Activated CD8-positive, alpha-beta memory T cell treated with anti-CD3 and anti-CD28 coated beads, Interleukin-2, amount 50 U/mL, for 1 hour (primary cell): ENCODE data around the gene TCF7L2.

Experiments
- DNase-seq: peaks from one replicate; pipeline ENCODE4 v3.0.0-alpha.2; 2020; ENCODE audit errors: extremely low read depth

TCF7L2 gene

DNA sequence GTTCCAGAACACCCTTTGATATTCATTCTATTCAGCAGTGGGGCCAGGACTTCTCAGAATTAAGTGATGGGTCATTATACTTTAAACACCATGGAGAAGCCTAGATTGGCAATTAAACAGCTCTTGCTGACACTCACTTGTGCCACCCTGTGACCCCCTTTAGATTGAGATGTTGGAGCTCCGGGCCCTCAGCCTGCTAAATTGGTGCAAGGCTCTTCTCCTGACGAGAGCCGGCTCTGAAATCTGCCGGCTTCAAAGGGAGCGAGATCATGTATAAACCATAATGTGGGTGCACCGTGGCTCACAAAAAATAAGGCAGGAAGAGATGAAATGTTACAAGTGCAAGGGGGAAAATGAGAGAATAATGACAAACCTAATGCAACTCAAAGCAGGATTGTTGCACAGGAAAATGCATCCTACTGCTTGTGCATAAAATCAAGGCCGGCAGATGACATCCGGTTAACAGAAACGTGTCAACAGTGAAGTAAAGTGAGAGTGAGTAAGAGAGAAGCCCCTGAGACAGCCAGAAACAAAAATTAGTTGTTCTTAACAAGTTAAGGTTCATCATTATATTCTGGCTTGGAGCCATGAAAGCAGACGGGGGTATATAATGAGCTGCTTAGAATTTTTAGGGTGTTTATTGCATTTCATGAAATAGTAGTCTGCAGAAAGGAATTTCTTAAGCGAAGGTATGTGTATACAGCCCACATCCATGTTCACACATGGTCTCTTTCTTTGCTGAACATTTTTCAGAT lies 198.2 kb downstream of the TCF7L2 start:
- DNase-seq: no peak

DNA sequence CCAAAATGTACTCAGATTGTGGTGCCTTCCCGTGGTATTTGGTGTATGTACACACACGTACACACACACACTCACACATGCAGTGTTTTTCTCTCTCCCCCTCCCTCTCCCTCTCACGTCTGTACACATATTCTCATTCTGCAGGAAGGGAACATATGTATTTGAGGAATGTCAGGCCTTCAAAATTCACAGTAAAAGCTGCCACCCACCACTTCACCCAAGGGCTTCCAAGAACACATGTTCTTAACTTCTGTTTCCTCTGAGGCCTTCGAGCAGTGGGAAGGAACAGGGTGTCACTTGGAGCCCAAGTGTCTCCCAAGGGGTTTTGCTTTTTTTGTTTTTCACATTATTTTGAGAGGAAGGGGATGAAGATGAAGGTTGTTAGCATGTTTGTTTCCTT lies 198.9 kb downstream of the TCF7L2 start:
- DNase-seq: no peak

DNA sequence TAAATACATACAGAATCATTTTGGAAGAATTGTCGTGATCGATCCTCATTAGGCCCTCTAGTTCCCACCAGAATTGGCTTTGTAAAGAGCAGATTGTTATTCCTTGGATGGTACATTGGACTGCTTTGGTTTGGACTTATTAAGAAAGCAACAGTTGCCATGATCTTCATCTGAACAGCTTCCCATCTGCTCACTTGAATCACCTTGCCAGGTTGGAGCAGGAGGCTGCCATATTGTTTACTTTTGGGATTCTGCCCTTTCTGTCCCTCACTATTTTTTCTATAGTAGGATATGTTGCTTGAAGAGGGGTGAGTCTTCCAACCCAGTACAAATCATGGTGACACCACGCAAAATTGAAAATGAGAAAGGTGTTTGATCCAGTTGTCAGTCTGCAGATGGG lies 199.6 kb downstream of the TCF7L2 start:
- DNase-seq: no peak

DNA sequence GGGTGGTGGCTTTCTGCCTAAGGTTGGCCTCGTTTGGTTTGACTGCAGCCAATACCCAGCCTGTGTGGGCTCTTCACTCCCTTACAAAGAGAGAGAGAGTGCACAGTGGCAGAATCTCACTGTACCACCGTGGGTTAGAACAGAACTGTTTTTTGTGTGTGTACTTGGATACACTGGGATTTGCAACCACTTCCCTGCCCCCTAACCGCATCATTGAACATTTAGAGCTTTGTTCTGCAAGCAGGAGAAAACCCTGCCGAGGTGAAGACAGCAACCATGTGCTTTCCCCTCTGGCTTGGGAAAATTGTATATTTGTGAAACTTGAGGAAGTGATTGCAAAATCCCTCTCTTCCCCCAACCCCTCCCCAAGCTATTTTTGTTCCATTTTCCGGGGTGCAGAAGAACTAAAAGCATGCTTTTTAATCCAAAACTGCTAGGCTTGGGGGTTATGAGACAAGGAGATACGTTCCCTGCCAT lies 201.2 kb downstream of the TCF7L2 start:
- no peak for DNase-seq

DNA sequence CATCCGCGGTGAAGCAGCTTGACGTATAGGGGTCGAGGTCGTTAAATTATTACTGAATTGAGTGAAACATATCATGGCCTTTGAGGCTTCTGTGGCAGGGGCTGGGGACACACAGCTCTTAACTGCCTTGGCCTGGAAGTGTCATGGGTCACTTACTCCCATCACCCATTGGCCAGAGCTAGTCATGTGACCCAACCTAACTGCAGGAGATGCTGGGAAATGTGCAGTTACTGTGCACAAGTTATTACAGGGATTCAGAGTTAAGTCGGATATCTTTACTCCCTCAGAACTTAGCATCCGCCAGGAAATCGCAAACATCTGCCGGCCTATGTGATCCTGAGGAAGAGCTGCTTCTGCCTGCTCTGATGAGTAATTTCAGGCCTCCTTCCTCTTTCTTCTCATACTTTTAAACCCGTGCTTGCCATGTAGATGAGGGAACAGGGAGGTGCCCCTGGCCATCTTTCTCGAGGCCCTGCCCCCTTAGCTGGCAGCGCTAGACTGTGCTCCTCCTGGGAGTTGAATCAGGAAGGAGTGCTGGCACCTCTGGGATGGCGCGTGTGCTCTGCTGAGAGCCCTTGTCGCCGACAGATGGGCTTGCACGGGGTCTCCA lies 203.6 kb downstream of the TCF7L2 start:
- DNase-seq: no peak

DNA sequence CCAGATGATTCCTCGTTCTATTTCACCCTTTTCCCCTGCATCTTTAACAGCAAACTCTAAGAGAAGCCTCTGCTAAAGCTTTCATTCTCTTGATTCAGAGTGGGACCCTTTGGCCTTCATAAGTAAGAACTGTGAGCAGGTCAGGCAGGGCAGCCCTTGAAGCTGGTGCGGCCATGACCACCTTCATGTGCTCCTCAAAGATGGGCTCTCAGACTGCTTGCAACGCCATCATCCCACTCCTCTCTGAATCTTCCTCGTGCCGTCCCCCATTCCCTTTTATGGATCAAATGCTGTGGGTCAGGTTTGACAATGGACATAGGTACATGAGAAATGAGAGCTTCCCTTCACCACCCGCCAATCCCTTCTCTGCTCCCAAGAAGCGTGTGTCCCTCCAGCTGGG lies 207.4 kb downstream of the TCF7L2 start:
- no peak for DNase-seq

DNA sequence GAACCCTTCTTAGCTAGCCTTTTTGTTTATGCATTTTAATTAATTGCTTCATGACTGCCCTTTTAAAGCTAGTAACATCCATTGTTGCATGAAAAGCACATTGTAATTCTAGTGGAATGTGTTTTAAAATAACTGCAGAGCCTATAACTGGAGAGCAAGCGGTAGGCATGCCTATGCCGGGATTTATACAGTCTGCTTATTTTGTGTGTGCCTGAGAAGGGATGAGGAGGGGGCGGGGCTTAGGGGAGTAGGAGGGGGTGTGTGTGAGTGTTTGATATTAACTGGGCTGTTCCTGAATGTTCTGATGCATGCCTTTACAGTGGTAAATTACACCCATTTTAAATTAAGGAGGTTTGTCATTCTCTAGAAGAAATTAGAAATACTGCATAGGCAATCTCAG lies 208.1 kb downstream of the TCF7L2 start:
- DNase-seq: no peak

DNA sequence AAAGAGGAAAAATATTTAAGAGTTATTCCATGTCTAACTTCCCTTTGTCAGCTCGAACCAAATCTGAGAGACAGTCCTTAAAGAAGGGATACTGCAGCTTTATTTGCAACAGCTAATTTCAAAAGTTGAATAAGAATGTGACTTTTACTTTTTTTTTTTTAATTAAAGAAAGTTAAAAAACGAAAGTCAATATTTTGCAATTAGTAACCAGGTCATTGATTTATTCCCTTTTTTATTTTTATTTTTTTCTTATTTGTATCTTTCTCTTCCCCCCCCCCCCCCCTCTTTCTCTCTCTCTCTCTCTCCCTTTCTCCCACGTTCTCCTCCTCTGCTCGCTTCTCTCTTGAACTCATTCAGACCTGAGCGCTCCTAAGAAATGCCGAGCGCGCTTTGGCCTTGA lies 209.5 kb downstream of the TCF7L2 start:
- no peak for DNase-seq

DNA sequence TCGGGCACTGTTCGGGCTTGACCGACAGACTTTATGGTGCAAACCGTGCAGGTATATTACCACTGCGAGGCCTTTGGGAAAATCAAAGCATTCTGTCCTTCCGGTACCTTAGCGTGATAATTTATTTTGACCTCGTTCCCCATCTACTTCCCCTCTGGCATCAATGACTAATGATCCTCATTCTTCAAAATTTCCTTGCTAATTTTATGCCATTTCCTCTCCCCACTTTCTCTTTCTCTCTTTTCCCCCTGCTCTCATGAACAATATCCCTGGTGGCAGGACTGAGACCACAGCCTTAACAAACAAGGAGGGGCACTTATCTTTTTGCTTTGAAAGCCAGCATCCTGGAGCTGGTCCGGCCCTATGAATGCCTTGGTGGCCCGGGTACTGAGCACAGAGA lies 210.6 kb downstream of the TCF7L2 start:
- DNase-seq: no peak

DNA sequence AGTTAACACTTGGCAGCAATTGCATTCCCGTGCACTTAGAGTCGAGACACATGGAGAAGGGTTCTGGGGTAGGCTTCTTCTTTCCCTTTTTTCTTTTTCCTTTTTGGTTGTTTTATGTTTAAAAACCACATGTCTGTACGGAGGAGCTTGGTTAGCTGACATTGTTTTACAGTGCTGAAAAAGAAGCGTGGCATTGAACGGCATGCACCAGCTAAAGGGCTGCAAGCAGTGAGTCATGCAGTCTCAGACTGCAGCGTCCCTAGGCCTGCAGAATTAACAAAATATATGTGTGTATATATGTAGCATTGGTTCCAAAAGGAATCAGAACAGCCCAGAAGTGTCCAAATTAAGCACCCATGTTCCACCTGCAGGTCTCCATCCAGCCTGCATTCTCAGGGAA lies 211.0 kb downstream of the TCF7L2 start:
- no peak for DNase-seq

DNA sequence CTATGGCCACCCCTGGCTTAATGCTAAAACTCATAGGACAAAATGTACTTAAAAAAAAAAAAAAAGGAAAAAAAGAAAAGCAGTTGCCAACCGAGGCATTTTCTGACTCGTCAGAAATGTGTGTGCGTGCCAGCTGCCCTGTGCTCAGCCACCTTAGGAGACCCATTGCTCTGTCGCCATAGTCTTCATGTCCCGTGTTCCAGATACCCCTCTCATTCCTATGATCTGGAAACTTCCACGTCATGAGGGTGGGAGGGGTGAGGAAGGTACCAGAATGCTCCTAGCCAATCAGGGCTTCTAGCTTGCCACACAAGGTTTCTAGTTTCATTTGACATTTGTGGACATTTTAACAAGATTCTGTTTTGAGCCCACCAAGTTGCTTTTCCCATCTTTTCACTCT lies 212.9 kb downstream of the TCF7L2 start:
- no peak for DNase-seq

DNA sequence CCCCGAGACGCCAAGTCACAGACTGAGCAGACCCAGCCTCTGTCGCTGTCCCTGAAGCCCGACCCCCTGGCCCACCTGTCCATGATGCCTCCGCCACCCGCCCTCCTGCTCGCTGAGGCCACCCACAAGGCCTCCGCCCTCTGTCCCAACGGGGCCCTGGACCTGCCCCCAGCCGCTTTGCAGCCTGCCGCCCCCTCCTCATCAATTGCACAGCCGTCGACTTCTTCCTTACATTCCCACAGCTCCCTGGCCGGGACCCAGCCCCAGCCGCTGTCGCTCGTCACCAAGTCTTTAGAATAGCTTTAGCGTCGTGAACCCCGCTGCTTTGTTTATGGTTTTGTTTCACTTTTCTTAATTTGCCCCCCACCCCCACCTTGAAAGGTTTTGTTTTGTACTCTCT lies 215.6 kb downstream of the TCF7L2 start:
- no peak for DNase-seq

DNA sequence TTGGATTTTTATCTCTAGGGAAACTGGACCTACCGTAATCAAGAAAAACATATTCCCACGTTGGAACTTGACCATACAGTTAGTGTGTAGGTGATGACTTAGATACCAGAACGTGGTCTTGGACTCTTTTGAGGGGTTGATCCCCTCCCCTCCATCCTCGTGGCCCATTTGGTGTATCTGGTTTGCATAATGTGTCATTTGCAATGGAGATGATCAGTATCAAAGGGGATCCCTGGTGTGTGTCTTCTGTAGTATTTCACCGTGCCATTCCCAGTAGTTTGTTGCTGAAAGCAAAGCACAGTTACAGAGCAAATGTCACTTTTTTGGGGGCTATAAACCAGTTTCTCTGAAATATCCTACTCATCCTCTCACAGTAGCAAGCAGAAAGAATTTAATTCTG lies 217.7 kb downstream of the TCF7L2 start:
- no peak for DNase-seq

DNA sequence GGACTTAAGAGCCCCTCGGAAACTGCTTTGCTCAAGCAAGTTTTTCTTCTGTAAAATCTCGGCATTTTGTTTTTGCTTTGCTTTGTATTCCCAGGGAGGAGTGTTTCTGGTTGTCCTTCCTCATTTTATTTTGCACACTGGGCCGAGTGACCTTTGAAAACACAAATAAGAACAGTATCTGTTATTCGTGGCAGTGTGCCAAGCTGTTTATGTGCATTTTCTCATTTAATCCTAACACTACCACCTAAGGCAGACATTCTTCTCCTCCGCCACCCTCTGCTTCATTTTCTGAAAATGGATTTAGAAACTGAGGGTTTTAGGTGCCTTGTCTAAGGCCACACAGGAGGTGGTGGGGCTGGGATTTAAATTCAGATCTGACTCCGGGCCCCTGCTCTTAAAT lies 218.5 kb downstream of the TCF7L2 start:
- DNase-seq: no peak

DNA sequence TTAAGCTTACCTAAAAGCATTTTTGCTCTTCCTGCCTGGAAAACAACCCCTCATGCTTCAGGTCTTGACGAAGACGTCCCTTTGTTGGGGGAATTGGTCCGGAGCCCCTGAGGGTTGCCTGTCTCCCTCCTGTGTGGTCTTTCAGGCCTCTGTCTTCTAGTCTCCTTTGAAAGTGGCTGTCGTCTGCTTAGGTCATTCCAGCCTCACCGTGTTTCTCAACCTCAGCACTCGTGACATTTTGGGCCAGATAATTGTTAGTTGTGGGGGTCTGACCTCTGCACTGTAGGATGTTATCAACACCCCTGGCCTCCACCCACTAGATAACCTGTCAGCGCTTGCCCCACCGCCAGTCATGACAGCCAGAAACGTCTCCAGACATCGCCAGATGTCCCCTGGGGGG lies 219.1 kb downstream of the TCF7L2 start:
- DNase-seq: no peak

DNA sequence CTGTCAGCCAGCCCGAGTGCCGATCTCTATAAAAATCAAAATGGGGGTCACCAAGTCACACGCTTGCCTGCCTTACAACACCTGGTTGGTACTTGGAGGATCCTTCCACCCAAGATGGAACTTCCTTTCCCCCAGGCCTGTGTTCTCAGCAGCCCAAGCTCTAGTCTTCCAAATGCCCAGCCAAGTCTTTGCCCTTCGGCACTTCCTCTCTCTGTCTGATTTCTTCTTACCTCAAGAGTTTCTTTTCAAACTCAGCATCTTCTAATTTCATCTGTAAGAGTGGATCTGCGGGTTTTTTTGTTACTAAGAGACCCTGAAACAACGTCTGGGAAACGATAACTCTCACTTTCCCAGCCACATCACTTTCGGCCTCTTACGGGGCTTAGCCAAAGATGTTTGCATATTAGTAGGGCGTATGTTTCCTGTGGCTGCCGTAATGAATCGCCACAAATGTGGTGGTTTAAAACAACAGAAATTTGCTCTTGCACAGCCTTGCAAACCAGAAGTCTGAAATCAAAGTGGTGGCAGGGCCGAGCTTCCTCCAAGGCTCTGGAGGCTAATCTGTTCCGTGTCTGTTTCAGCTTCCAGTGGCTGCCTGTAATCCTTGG lies 219.9 kb downstream of the TCF7L2 start:
- DNase-seq: no peak

DNA sequence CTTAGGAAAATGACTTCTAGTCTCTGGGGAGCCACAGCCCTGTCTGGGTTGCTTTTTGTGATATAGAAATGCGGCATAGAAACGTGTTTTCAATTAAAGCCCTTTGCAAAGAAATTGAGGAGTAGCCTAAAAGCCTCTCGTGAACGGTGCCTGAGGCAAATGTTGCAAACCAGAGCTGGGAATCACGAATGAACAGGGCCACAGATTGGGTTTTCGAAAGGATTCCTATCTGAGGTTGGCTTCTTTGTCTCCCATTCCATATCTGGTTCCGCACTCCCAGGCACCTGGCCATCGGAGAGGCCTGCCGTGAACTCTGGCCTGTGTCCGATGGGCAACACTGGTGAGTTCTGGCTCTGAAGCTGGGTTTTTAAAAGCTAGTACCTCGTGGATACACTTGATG lies 221.6 kb downstream of the TCF7L2 start:
- DNase-seq: no peak

DNA sequence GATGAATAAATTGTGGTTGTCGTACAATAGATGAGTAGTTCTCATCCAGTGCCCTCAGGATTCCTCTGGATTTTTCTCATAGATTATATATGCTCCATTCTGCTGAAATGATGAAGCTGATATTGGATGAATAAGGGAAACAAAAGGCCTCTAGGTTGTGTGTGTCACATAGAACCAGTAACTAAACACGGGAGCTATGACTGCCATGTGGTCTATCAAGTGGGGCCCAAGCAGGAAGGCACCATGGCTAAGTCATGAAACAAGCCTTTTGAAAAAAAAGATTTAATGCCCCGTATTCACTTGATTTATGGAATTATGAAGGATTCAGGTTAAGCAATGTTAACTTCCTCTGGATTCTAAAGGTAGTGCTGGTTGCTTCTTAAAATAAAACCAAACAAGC lies 225.1 kb downstream of the TCF7L2 start:
- DNase-seq: no peak

DNA sequence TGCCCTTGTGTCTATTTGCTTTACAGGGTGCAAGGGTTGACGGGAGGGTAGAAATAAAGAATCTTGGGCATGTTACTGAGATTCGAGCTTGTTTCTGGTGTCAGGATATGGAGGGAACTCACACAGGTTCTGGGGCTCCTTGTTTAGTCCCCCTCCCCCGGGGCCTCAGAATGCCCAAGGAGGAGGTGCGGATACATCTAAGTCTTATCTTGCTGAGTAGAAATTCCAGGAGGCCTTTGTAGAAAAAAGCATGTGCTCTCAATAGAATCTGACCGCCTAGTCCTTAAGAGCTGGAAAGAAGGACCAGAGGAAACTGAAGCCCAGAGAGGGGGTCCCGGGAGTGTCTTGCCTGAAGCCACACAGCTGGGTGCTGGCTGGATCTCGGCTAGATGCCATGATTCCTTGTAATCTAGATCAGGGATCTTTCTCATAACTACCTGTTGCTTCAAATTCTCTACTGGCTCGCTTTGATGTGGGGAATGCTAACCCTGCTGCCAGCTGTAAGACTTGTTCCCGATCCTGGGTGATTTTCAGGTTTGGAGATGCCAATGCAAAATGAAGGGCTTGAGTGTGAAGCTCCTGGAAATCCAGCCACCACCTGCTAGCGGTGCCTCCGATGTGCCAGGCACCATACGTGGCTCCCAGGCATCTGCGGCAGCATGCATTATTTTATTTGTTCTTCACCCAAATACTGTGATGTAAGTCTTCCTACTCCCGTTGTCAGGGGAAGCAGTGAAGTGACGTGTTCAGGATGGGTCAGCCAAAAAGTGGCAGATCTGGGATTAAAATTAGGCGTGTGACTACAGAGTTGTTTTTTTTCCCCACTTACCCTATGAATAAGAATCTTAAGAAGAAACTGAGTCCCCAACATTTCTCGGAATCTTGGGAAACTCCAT lies 226.0 kb downstream of the TCF7L2 start:
- DNase-seq: no peak

DNA sequence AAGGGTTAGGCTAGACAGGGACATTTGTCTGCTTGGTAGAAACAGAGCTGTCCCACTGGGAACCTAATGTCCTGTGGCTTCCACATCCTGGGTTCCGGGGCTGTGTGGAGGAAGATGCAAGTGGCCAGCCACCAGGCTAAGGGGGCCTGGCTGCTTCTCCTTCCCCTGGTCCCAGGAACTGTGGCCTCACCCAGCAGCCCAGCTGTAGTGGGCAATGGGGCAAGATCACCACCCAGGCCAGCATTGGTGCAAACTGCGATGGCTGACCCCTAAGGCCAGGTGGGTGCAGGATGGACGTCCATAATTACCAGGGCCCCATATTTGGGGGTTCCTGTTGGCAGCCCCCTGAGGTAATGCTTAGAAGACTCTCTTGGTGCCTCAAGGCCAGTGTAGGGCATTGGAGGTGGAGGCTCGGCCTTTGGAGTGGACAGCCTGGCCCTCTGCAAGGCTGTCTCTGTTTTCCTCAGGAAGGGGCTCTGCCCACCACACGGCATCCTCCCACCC lies 226.7 kb downstream of the TCF7L2 start:
- no peak for DNase-seq

DNA sequence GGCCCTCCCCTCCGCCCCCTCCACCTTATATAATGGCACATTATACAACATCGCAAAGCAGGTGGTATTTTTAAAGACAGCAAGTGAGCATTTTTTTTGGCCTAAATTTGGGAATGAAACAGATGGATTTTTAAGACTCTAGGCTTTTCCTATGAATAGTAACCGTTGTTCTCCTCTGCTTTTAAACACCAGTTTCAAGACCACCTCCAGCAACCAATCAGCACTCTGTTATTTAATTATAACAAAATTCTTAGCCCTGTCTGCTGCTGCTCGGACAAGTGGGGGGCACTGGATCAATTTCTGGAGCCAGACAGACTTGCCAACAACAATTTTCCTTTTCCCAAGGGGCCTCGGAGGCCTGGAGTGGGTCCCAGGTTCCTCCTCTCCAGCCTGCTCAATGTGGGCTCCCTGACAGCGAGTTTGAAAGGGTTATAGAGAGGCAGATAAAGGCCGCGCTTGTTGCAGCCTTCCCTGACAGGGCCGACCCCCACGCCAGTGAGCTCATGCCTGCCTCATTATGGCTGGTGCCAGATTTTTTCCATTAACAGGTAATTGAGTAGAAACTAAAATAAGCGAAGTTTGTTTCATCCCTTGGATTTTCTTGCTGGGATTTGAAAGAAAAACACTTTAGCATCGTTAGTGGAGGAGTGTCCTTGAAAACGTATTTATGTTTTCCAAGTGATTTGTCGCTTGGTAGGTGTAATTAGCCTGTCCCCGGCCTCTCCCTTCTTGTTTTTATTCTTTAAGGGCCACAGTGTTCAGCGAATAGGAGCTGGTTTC lies 227.3 kb downstream of the TCF7L2 start:
- DNase-seq: no peak
